H1 (cell line): ENCODE measurements around the gene LYSET.
"Not testable (repeated sequence)": the region's sequence is repeated elsewhere in the genome, so short reads cannot be mapped to it uniquely, and the experiment has no call there.

ENCODE experiments used
- BCL11A ChIP-seq, 2 experiments: IDR thresholded peaks; one replicate each; pipeline ENCODE4 v1.6.1; 2011; ENCODE audit warnings: low read depth in 2 of 2, low read length in 2 of 2, mild to moderate bottlenecking in 2 of 2
- EGR1 ChIP-seq: IDR thresholded peaks from 2 replicates; pipeline ENCODE4 v1.6.1; 2011; ENCODE audit warnings: low read depth, low read length, borderline replicate concordance
- POLR2A ChIP-seq, 2 experiments: IDR thresholded peaks; 1 replicate in 1 of 2; 2 replicates in 1 of 2; pipeline ENCODE4 v1.6.1; 2011; ENCODE audit warnings: low read depth in 2 of 2, low read length in 2 of 2, mild to moderate bottlenecking in 2 of 2; ENCODE audit errors: control extremely low read depth in 1 of 2
- SIN3A ChIP-seq, 2 experiments: IDR thresholded peaks in 1 of 2; conservative IDR thresholded peaks in 1 of 2; 2 replicates each; pipeline ENCODE4 v1.6.1; 2011 to 2012; ENCODE audit warnings: low read length in 2 of 2, improper control_type of control experiment in 1 of 2, low read depth in 1 of 2, mild to moderate bottlenecking in 1 of 2
- SIX5 ChIP-seq: IDR thresholded peaks from 2 replicates; pipeline ENCODE4 v1.6.1; 2011; ENCODE audit warnings: mild to moderate bottlenecking, low read depth, low read length
- TF ChIP-seq, protein P1 (sequence below), 3 experiments: IDR thresholded peaks; 1 replicate in 2 of 3; 2 replicates in 1 of 3; pipeline versions ENCODE4 v1.5.1 to v1.6.1; 2011; ENCODE audit warnings: low read length in 3 of 3, mild to moderate bottlenecking in 3 of 3, inconsistent platforms in 2 of 3, low read depth in 1 of 3, moderate library complexity in 1 of 3; ENCODE audit not compliant: insufficient read depth in 1 of 3; ENCODE audit errors: control extremely low read depth in 1 of 3

DNA sequence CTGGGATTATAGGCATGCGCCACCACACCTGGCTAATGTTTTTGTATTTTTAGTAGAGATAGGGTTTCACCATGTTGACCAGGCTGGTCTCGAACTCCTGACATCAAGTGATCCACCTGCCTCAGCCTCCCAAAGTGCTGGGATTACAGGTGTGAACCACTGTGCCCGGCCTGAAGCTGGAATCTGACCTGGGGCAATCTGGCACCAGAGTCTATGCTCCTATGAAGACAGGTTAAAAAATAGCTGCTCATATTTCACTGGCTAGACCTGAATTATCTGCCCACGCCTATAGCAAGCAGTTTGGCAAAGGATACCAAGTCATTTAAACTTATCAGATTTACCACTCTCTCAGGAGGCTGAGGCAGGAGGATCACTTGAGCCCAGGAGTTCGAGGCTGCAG lies 10.4 kb upstream of the LYSET start:
- TF ChIP-seq EGR1; SIN3A (conservative IDR thresholded peaks at IDR 0.05 in 1 of 2, IDR thresholded peaks at IDR 0.05 in 1 of 2; ENCODE audit: low read depth in 1 of 2, low read length in 2 of 2); POLR2A (IDR thresholded peaks at IDR 0.05; ENCODE audit: control extremely low read depth in 1 of 2, low read depth in 2 of 2, low read length in 2 of 2); BCL11A (IDR thresholded peaks at IDR 0.05; ENCODE audit: low read depth in 2 of 2, low read length in 2 of 2); SIX5: not testable (repeated sequence)
- TF ChIP-seq, protein P1, sequence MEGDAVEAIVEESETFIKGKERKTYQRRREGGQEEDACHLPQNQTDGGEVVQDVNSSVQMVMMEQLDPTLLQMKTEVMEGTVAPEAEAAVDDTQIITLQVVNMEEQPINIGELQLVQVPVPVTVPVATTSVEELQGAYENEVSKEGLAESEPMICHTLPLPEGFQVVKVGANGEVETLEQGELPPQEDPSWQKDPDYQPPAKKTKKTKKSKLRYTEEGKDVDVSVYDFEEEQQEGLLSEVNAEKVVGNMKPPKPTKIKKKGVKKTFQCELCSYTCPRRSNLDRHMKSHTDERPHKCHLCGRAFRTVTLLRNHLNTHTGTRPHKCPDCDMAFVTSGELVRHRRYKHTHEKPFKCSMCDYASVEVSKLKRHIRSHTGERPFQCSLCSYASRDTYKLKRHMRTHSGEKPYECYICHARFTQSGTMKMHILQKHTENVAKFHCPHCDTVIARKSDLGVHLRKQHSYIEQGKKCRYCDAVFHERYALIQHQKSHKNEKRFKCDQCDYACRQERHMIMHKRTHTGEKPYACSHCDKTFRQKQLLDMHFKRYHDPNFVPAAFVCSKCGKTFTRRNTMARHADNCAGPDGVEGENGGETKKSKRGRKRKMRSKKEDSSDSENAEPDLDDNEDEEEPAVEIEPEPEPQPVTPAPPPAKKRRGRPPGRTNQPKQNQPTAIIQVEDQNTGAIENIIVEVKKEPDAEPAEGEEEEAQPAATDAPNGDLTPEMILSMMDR (IDR thresholded peaks at IDR 0.05; ENCODE audit: control extremely low read depth in 1 of 3, insufficient read depth in 1 of 3, low read depth in 1 of 3, low read length in 3 of 3) = not testable (repeated sequence)
